Measurements from ENCODE around the gene IL34. TPM values are rescaled to one million over a fixed set of nuclear protein-coding genes. Genes with fewer than 3 reads are reported as not detected.

IL34 gene
- total RNA-seq, 1 experiment from 2014 or later, result 4.4 TPM

GRCh38 chr16:70677499-70678120 lies 31.3 kb downstream of the IL34 start:
- Histone ChIP-seq H2BK5ac (ENCODE audit: insufficient read length, low read length) (no peak overlapping the region), H2AK5ac (ENCODE audit: insufficient read length, low read length) (no peak overlapping the region), H2BK20ac (ENCODE audit: low read depth, low read length, poor library complexity, severe bottlenecking) (no peak overlapping the region), H3K4ac (ENCODE audit: low read depth, low read length) (no peak overlapping the region), H4K91ac (ENCODE audit: insufficient read length, low read depth, low read length) (no peak overlapping the region), H3K14ac (ENCODE audit: insufficient read depth, low read length) (no peak overlapping the region), H3K79me2 (ENCODE audit: insufficient read depth, low read length) (no peaks in the 10 kb centered on the region), H2BK12ac (ENCODE audit: insufficient read length, low read depth, low read length) (no peak overlapping the region), H3K23ac (ENCODE audit: insufficient read length, low read depth, low read length) (no peak overlapping the region), H4K8ac (replicated peaks; ENCODE audit: insufficient read length, low read depth, low read length) (no peak overlapping the region), H3K4me2 (ENCODE audit: insufficient read depth, insufficient read length, low read length) (no peak overlapping the region), H3K9ac (ENCODE audit: extremely low read depth, insufficient read length, low read length) (no peak overlapping the region), H3K56ac (ENCODE audit: insufficient read length, low read depth, low read length) (no peak overlapping the region), H4K5ac (ENCODE audit: insufficient read length, low read depth, low read length) (no peak overlapping the region), H3T11ph (ENCODE audit: low read length) (no peak overlapping the region), H3K4me1 (ENCODE audit: insufficient read depth, low read length) (no peaks in the 10 kb centered on the region), H2BK15ac (ENCODE audit: low read depth, low read length) (no peak overlapping the region), H4K20me1 (ENCODE audit: control insufficient read depth, insufficient read depth, insufficient read length) (no peaks in the 10 kb centered on the region), H3K18ac (ENCODE audit: insufficient read length, low read depth, low read length) (no peak overlapping the region), H3K27me3 (ENCODE audit: insufficient read depth, low read length) (no peaks in the 10 kb centered on the region), H2AFZ (ENCODE audit: low read length) (no peak overlapping the region), H3K9me3 (ENCODE audit: control insufficient read depth, low read depth, low read length) (no peaks in the 10 kb centered on the region), H2BK120ac (ENCODE audit: low read depth, low read length, poor library complexity, severe bottlenecking) (no peak overlapping the region), H3K23me2 (ENCODE audit: insufficient read length, low read depth, low read length, poor library complexity, severe bottlenecking) (no peaks in the 10 kb centered on the region), H3K27ac (ENCODE audit: insufficient read length, low read depth, low read length) (no peak overlapping the region), H3K79me1 (ENCODE audit: insufficient read depth, low read depth, low read length, poor library complexity, severe bottlenecking) (no peaks in the 10 kb centered on the region)
- no peak overlapping the region for H3K4me3 Mint-ChIP-seq
- H3K27me3 Mint-ChIP-seq (ENCODE audit: low read depth), result no peaks in the 10 kb centered on the region
- TF ChIP-seq CTCF (conservative IDR thresholded peaks at IDR 0.05), result no peak
- no peak for DNase-seq
- WGBS (ENCODE audit: extremely low coverage, insufficient read length, low lambda C conversion rate), result no CpG with 5 or more reads among the region's 15 CpGs
- peaks cover under 1 to 9% of the 10 kb centered on the region in 2 experiments; a peak in 3 of 4 replicates for H3K4me1 Mint-ChIP-seq
- peaks cover 5 to 47% (median 38%) of the 10 kb centered on the region in 3 experiments for H3K36me3 Mint-ChIP-seq (ENCODE audit: insufficient read depth in 1 of 3, low read depth in 3 of 3)
- H3K9me3 Mint-ChIP-seq, result no peaks in the 10 kb centered on the region; a peak in 1 of 5 replicates
- peak overlapping the region in 2 of 3 experiments; percentile 27 to 61; a peak in 3 of 7 replicates for H3K27ac Mint-ChIP-seq

Measured in H9 (cell line).